Measurements from ENCODE around the gene SVIL.
"Not testable (repeated sequence)": the region's sequence is repeated elsewhere in the genome, so short reads cannot be mapped to it uniquely, and the experiment has no call there.

Gene SVIL

GRCh38 chr10:29600067-29600466 lies 34.7 kb downstream of the SVIL start:
- DNase-seq (ENCODE audit: low read depth) = no peak

GRCh38 chr10:29598851-29599311 lies 35.9 kb downstream of the SVIL start:
- no peak for DNase-seq (ENCODE audit: low read depth)

- DNase-seq (ENCODE audit: low read depth) = no peak
These were observed 37.9 kb downstream of the SVIL start for GRCh38 chr10:29596826-29597225.

GRCh38 chr10:29596356-29596755 lies 38.4 kb downstream of the SVIL start:
- no peak for DNase-seq (ENCODE audit: low read depth)

GRCh38 chr10:29595636-29596225 lies 39.0 kb downstream of the SVIL start:
- DNase-seq (ENCODE audit: low read depth) = no peak

GRCh38 chr10:29595146-29595545 lies 39.6 kb downstream of the SVIL start:
- no peak for DNase-seq (ENCODE audit: low read depth)

- DNase-seq (ENCODE audit: low read depth) = no peak
These were observed 43.2 kb downstream of the SVIL start for GRCh38 chr10:29591651-29591968.

GRCh38 chr10:29590915-29591650 lies 43.7 kb downstream of the SVIL start:
- DNase-seq (ENCODE audit: low read depth) = no peak

- DNase-seq (ENCODE audit: low read depth) = no peak
These were observed 45.9 kb downstream of the SVIL start for GRCh38 chr10:29588629-29589421.

GRCh38 chr10:29587750-29588628 lies 46.8 kb downstream of the SVIL start:
- not testable (repeated sequence) for DNase-seq (ENCODE audit: low read depth)

- DNase-seq (ENCODE audit: low read depth) = not testable (repeated sequence)
These were observed 47.5 kb downstream of the SVIL start for GRCh38 chr10:29587102-29587749.

GRCh38 chr10:29586509-29586908 lies 48.3 kb downstream of the SVIL start:
- no peak for DNase-seq (ENCODE audit: low read depth)

- DNase-seq (ENCODE audit: low read depth) = no peak
These were observed 49.2 kb downstream of the SVIL start for GRCh38 chr10:29585488-29585976.

- no peak for DNase-seq (ENCODE audit: low read depth)
These were observed 50.3 kb downstream of the SVIL start for GRCh38 chr10:29584436-29584835.

- no peak for DNase-seq (ENCODE audit: low read depth)
These were observed 51.1 kb downstream of the SVIL start for GRCh38 chr10:29583674-29584073.

GRCh38 chr10:29582769-29583168 lies 52.0 kb downstream of the SVIL start:
- DNase-seq (ENCODE audit: low read depth) = not testable (repeated sequence)

- no peak for DNase-seq (ENCODE audit: low read depth)
These were observed 55.3 kb downstream of the SVIL start for GRCh38 chr10:29579455-29579970.

- no peak for DNase-seq (ENCODE audit: low read depth)
These were observed 56.3 kb downstream of the SVIL start for GRCh38 chr10:29578457-29578856.

- no peak for DNase-seq (ENCODE audit: low read depth)
These were observed 58.1 kb downstream of the SVIL start for GRCh38 chr10:29576681-29577080.

- no peak for DNase-seq (ENCODE audit: low read depth)
These were observed 59.7 kb downstream of the SVIL start for GRCh38 chr10:29575098-29575455.
